Hypothalamus (tissue), 51 donors: Measurements from ENCODE around the gene SYT2.
"Not testable (repeated sequence)": the region's sequence is repeated elsewhere in the genome, so short reads cannot be mapped to it uniquely, and the experiment has no call there.

Experiments
- DNase-seq, 51 donors: peaks; one replicate each; lab custom pipeline; 2025; lab: John Stamatoyannopoulos, UW

The SYT2 gene

DNA sequence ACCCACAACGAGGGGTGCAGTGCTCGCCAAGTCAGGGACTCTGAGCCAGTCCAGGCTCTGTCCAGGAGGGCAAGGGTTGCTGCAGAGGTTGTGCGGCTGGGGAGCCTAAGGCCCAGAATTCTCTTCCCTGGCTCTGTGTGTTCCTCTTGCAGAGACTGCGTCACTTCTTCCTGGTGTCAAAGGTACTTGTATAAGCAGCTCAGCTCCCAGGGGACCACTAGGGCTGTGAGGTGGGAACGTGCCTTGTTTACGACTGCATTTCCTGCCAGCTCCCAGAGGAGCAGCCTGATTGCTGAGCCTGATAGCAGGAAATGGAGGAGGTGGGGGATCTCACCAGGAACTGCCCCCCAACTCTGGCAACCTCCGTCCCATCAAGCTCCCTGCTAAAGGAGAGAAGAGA is 83.2 kb downstream of the SYT2 start:
- not testable (repeated sequence) for DNase-seq

DNA sequence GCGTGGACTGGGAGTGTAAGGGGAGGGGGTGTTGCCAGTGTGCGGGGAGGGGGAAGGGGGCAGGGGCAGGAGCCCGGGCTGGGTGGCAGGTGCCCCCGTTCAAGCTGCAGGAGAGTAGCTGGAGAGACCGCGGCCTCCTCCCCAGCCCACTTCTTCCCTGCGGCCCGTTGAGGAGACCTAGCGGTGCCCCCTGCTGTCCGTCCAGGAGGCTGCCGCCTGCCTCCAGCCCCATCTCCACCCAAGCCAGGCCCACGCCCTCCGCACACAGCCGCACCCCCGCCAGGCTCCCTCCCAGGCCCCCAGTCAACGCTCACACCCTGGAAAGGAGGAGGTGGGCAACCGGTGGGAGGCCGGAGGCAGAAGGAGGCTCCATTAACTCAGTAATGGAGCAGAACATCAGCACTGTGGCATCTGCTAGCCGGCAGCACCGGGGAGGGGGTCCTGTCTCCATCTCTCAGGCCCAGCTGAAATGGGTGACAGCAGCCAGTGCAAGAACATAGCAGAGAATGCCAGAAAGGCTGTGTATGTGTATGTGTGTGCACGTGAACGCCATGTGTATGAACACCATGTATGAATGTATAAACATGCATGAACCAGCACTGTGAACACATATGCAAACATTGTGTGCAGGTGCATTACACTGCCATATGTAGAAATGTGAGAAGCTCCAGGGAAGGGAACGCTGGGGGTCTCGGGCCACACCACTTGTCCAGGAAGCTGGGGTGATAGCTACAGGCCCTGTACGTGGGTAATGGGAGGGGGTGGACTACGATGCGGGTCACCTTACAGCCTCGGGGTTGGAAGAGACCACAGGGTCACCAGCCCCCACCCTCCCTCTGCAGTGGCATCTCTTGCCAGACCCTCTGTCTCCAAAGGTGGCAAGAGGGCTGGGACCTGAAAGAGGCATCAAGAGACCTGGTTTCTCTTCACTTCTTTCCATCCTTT is 84.6 kb downstream of the SYT2 start:
- DNase-seq, result peak in 25 of 51 donors; percentile 9 to 61 (median 25)

DNA sequence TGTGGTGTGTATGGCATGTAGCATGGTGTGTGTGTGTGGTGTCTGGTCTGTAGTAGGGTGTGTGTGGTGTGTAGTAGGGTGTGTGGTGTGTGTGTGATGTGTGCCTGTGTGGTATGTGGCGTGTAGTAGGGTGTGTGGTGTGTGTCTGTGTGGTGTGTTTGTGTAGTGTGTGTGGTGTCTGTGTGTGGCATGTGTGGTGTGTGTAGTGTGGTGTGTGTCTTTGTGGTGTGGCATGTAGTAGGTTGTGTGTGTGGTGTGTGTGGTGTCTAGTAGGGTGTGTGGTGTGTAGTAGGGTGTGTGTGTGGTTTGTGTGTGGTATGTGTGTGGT is 85.5 kb downstream of the SYT2 start:
- no peak for DNase-seq

DNA sequence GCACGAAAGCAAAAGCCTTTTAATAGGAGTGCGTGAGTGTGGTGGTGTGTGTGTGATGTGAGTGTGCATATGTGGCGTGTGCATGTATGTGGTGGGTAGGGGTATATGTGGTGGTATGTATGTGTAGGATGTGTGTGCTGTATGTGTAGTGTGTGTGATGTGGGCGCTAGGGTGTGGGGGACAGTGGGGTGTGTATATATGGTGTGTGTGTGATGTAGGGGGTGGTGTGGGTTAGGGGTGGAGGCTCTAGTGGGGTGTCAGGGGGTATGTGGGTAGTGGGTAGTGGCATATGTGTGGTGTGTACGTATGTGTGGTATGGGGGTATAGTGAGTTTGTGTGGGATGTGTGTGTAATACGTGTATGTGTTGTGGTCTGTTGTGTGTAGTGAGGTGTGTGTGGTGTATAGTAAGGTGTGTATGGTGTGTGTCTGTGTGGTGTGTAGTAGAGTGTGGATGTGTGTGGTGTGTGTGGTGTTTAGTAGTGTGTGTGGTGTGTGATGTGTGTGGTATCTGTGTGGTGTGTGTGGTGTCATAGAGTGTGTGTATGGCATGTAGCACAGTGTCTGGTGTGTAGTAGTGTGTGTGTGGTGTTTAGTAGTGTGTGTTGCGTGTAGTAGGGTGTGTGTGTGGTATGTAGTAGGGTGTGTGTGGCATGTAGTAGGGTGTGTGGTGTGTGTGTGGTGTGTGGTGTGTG is 86.0 kb downstream of the SYT2 start:
- no peak for DNase-seq

DNA sequence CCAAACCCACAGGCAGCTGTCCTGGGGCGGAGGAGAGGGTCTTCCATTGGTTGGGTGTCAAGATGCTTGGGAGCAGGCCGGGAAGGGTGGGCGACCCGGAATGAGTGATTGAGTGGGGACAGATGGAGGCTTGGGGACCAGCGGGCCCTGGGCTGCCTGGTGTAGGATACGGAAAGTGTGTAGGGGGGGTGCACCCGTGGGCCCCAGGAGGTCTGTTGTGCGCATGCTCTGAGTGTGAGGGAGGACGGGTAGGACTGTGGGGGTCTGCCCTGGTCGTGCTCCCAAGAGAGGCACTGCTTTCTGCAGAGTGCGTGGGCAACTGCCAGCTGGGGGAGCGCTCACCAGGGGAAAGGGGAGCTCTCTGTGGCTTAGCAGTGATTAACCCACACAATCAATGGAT is 86.8 kb downstream of the SYT2 start:
- peak in 1 of 51 donors; percentile 18 for DNase-seq

DNA sequence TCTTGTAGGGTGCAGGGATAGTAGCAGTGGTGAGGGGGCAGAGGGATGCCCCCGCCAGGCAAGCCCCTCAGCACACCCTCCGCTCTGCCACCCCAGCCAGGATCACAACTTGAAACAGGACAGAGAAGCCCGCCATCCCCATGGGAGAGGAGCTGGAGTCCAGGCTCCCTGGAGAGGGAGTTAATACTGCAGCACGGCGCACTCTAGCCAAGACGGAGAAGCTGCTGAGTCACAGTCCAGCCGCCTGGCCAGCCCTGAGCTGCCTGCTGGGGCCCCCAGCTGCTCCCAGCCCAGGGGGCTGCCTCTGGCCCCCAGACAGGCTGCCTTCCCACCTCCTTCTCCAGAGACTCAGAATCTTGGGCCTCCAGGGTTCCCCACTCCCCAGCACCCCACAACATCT is 87.2 kb downstream of the SYT2 start:
- peak in 5 of 51 donors; percentile 8 to 29 (median 17) for DNase-seq

DNA sequence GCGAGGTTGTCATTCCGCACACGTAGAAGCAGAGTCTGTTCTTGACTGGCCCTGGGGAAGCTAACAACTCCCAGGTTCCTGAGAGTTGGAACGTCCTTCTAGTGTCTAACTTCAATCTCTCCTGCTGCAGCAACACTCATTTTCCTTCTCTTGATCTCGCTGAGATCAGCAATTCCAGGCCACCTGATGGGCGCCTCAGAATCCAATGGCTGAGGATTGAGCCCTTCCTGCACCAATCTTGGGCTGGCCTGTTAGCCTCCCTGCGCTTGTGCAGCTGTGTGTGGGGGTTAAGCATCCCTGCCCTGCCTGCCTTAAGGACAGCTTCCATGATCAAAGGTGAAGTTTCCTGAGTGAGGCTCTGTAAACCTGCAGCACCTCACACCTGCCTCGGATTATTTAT is 87.9 kb downstream of the SYT2 start:
- no peak for DNase-seq

DNA sequence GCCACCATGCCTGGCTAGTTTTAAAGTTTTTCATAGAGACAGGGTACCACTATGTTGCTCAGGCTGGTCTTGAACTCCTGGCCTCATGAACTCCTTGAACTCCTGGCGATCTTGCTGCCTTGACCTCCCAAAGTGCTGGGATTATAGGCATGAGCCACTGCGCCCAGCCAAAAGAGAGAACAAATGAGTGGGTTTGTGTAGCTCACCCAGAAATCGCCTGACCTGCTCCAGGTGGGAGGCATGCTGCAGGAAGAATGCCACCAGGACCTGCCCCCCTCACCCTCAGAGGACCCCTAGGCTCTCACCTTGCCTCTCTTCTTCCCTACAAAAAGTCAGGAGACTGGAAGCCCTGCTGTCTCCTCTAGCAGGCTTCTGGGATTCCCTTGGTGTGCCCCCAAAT is 88.8 kb downstream of the SYT2 start:
- no peak for DNase-seq

DNA sequence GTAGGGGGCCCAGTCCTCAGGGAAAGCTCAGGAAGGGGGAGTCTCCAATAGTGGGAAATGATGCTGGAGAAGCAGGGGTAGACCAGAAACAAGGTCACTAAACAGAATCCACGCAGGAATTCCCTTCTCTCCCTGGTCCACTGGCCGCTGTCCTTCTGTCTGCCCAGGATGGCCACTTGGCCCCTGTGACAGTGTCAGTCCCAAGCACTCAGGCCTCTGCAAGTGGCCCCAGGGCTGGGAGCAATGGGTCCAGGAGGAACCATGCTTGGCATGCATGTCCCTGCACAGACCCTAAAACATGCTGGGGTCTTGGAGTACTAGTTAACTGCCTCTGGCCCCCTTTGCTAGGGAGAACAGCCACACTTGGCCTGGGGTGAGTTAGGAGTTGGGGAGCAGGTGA is 90.2 kb downstream of the SYT2 start:
- not testable (repeated sequence) for DNase-seq

DNA sequence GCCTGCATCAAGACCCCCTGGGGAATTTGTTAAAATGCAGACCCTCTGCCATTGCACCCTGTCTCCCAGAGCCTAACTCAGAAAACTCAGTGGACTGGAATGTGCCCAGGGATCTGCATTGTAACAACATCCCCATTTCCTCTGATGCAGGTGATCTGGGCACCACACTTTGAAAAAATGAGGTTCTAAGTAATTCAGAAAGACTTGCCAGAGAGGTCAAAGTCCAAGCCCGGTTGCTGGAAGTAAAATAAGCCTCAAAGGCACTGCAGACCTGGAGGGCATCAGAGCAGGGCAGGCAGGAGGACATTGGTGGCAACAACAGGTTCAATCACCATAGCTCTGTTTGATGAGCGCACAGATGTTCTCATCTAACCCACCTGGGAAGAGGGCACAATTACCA is 90.7 kb downstream of the SYT2 start:
- DNase-seq, result no peak

DNA sequence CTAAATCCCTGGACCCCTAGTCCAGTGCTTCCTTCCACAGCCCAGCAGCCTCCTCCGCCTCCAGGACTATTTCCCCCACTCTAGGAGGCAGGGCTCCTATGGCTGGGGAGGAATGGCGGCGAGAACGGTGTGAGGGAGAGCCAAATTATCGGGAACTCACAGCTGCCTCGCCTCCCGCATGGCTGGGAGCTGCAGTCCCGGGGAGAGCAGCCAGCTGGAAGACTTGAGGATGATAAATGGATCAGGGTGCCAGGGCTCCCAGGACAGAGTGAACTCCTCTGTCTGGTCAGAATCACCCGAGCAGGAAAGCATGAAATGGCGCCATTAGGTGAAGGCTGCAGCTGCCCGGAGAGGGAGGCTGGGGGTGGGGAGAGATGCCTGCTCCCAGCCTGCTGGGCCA is 91.2 kb downstream of the SYT2 start:
- DNase-seq, result not testable (repeated sequence)

DNA sequence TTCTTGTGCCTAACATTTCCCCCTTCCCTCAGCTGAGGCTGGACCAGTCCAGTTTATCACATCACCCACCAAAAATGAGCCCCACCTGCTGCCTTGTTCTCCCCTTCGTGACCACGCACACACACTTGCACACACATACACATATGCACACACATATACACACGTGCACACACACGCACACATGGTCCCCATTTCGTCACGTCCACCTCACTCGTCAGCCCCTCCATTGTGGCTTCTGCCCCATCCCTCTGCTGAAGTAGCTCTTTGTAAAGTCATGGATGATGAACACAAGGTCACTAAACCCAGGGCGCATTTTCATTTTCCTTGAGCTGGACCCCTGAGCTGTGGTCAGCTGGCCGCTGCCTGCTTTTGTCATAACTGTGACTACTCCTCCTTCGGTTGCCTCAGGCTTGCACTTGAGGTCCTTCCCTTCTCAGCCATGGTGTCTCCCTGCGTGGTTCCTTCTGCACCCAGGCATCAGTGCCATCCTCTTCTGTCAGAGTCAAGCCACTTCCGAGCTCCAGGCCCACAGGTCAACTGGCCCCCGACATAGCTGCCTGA is 93.8 kb downstream of the SYT2 start:
- DNase-seq, result no peak

DNA sequence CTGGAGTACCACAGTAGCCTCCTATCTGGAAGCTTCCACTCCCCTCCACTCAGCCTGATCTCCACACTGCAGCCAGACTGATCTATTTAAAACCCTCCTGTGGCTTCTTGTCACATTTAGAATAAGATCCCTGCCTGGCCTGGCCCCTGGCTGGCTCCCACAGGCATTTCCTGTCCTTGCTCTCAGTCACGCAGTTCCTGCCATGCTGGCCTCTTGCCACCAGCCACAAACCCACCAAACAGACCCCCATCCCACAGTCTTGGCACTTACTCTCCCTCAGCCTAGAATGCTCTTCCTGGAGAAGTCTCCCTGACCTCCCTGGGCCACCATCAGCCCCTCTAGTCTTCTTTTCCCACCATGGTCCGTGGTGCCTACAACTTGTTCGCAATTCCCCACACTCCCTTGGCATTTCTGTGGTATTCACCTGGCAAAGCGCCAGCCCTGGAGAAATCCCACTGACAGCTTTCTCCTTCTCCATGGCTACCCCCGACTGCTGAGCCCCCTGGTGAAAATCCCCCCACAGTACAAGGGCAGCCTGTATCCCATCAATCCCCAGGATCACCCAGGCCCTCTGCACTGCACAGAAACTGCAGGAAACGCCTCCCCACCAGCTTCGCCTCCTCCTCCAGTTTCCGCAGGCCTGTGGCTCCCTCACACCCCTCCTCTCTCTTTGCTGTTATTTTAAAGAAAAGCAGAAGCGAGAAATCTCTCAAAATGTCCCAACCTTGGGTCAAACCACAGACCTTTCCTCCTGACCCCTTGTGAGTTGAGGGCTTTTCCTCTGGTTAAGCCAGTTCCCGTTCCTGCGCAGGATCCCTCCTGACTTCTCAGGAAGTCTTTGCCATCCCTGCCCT is 94.5 kb downstream of the SYT2 start:
- peak in 6 of 51 donors; percentile 9 to 35 (median 22) for DNase-seq

DNA sequence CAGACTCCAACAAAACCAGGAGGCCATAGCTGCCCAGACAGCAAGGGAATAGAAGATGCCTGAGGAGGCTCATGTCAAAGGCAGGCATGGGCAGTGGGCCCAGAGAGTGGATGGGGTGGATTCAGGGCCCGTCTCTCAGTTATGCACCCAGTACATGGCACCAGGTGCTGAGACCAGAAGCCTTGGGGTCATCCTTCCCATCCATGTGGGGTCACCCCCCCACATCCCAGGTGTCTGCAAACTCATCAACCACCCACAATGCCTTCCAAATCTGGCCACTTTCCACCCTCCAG is 95.1 kb downstream of the SYT2 start:
- not testable (repeated sequence) for DNase-seq

DNA sequence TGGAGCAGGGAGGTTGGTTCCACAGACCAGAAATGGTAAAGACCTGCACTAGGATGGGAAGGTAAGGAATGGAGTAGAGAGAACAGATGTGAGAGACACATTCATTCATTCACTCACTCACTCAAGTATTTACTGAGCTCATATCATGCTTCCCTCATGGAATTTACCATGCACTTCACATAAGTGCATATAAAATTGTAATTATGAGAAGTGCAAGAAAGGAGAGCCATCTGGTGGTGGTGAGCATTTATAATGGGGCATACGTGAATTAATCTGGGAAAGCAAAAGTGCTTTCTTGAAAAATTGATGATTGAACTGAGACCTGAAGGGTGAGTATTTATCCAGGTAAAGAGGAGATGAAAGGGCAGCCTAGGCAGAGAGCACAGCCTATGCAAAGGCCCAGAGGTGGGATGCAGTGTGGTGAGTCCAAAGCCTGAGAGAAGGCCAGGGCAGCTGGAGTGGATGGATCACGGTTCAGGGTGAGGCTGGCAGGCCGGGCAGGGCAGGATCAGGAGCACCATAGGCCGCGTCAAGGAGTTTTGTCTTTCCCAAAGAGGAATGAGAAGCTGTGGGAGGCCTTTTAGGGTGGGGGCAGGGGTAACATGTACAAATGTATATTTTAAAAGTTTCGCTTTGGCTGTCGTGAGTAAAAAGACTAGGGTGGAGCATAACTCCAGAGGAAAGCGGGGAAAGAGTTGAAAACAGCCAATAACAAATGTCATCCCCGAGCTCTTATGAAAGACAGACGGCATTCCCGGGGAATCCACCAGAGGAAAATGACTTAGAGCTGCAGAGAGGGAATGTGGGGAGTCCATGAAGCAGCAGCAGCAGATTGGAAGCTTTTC is 95.7 kb downstream of the SYT2 start:
- not testable (repeated sequence) for DNase-seq

DNA sequence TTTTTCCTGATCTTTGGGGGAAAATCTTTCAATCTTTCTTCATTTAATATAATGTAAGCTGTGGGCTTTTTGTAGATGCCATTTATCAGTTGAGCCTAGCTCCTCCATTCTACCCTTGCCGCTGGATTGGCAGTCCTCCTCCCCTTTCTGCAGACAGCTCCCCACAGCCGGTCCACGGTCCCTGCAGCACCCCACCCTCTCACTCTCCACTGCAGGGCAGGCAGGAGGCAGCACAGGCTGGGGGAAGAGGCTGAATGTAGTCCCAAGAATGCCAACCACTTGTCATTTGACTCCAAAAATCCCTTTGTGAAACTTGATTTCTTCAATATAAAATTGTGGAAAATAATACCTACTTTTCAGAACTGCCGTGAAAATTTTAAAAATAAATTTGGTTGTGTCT is 96.7 kb downstream of the SYT2 start:
- no peak for DNase-seq

DNA sequence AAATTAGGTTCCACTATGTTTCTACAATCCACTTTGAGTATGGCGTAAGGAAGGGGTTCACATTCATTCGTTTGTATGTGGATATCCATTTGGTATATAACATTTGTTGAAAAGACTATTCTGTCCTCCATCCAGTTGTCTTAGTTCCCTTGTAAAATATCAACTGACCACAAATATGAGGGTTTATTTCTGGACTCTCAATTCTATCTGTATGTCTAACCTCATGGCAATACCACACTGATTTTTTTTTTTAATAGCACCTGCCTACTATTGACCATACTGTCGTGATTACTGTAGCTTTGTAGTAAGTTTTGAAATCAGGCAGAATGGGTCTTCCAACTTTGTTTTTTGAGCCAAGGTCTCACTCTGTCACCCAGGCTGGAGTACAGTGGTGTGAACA is 98.2 kb downstream of the SYT2 start:
- DNase-seq, result not testable (repeated sequence)

DNA sequence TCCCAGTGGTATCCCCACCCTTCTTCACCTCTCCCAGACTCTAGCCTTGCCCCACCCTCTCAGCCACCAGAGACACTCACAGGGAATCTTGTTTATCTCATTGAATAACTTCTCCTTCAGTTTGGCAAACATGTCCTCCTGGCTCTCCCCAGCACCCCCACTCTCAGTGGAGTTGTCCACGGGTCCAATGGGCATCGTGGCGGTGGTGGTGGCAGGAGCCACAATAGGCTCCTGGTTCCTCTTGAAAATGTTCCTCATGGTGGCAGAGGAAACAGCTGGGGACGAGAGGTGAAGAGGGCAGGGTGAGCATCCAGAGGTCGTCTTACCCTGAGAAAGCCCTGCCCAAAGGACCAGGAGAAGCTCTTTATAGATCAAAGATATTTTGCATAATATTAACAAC is 104.7 kb downstream of the SYT2 start:
- no peak for DNase-seq

DNA sequence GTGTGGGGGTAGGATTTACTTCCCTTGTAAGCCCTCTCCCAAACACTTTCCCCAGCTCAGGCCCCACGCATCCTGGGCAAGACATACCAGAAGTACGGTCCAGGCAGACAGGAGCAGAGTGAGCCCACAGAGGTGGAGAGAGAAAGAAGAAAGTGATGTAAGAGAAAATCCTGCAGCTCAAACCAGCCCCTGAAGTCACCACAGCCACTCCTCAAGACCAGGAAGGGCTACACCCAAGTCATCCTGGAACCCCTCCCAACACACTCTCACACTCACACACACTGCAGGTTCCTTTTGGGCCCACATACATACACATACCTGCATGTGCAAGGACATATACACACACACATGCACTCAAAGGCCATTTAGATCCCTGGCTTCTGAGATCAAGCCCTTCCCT is 106.8 kb downstream of the SYT2 start:
- no peak for DNase-seq

DNA sequence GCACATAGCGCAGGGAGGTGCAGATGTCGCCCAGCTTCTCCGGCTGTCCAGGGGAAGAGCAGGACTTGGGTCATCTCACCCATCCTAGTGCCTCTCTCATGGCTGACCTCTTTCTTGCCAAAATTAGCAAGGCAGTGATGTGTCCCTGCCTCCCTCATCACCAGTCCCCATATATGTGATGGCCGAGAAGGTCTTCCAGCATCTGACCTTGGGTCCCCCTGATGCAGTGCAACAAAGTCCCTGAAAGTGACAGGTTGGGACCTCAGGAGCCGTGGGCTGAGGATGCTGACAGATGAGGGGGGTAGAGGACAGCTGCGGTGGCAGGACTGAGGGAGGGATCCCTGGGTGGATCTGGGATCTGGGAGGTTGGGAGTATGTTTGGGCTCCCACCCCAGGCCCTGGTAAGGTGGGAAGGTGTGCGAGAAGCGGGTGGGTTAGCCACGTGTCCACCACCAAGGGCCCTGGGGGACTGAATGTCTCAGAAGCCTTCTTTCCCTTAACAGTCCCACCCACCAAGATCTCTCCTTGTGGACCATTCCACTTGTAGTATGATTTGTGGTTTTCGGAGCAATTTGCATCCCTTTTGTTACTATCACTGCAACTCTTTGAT is 109.7 kb downstream of the SYT2 start:
- no peak for DNase-seq
